Effector CD8-positive, alpha-beta T cell (primary cell): ENCODE data around the gene ABHD2.

Source experiments
- DNase-seq: peaks from one replicate; lab custom pipeline; 2025; lab: John Stamatoyannopoulos, UW

Gene ABHD2

GRCh38 chr15:89167267-89168176 lies 79.3 kb downstream of the ABHD2 start:
- DNase-seq, result no peak

- no peak for DNase-seq
Measured at GRCh38 chr15:89168316-89168833, 80.1 kb downstream of the ABHD2 start.

GRCh38 chr15:89170364-89170763 lies 82.1 kb downstream of the ABHD2 start:
- DNase-seq, result no peak

- peak; percentile 1 for DNase-seq
Measured at GRCh38 chr15:89171136-89172072, 83.1 kb downstream of the ABHD2 start.

- no peak for DNase-seq
Measured at GRCh38 chr15:89172921-89173320, 84.7 kb downstream of the ABHD2 start.

GRCh38 chr15:89174476-89174875 lies 86.2 kb downstream of the ABHD2 start:
- no peak for DNase-seq

GRCh38 chr15:89175617-89176191 lies 87.4 kb downstream of the ABHD2 start:
- no peak for DNase-seq

- no peak for DNase-seq
Measured at GRCh38 chr15:89177116-89177515, 88.9 kb downstream of the ABHD2 start.

GRCh38 chr15:89177633-89178306 lies 89.5 kb downstream of the ABHD2 start:
- DNase-seq, result peak; percentile 6

- no peak for DNase-seq
Measured at GRCh38 chr15:89178307-89178977, 90.2 kb downstream of the ABHD2 start.

- no peak for DNase-seq
Measured at GRCh38 chr15:89179966-89180875, 92.0 kb downstream of the ABHD2 start.

- no peak for DNase-seq
Measured at GRCh38 chr15:89184357-89184756, 96.1 kb downstream of the ABHD2 start.

GRCh38 chr15:89184886-89185526 lies 96.8 kb downstream of the ABHD2 start:
- DNase-seq, result no peak

GRCh38 chr15:89186803-89187202 lies 98.5 kb downstream of the ABHD2 start:
- DNase-seq, result no peak

- DNase-seq, result no peak
Measured at GRCh38 chr15:89187301-89187985, 99.2 kb downstream of the ABHD2 start.

GRCh38 chr15:89187986-89188514 lies 99.8 kb downstream of the ABHD2 start:
- no peak for DNase-seq

- no peak for DNase-seq
Measured at GRCh38 chr15:89192136-89192535, 103.9 kb downstream of the ABHD2 start.

- DNase-seq, result no peak
Measured at GRCh38 chr15:89192766-89193165, 104.5 kb downstream of the ABHD2 start.
